Gastrocnemius medialis (tissue), 4 donors: ENCODE data around the gene CABCOCO1.

Experiments used
- CTCF ChIP-seq, 5 experiments: fragments of 450-650 bp in 3 of 5; fragments of 200-600 bp in 2 of 5; sonication (generic) in 2 of 5; IDR thresholded peaks in 4 of 5; conservative IDR thresholded peaks in 1 of 5; 1 replicate in 4 of 5; 2 replicates in 1 of 5; pipeline ENCODE4 v1.5.1; 2016 to 2019; ENCODE audit warnings: antibody characterized with exemption in 5 of 5, mild to moderate bottlenecking in 3 of 5, moderate library complexity in 3 of 5
- POLR2A ChIP-seq, 2 donors: fragments of 450-650 bp; IDR thresholded peaks; one replicate each; pipeline ENCODE4 v1.6.1; 2017; ENCODE audit warnings: antibody characterized with exemption in 2 of 2, mild to moderate bottlenecking in 2 of 2, moderate library complexity in 2 of 2

- TF ChIP-seq POLR2A (IDR thresholded peaks at IDR 0.05) (no peak), CTCF (IDR thresholded peaks at IDR 0.05 in 4 of 5, conservative IDR thresholded peaks at IDR 0.05 in 1 of 5) (no peak)
These were observed 46.1 kb downstream of the CABCOCO1 start for GRCh38 chr10:61708846-61709245.
